ENCODE data around the gene AOPEP.

DNA sequence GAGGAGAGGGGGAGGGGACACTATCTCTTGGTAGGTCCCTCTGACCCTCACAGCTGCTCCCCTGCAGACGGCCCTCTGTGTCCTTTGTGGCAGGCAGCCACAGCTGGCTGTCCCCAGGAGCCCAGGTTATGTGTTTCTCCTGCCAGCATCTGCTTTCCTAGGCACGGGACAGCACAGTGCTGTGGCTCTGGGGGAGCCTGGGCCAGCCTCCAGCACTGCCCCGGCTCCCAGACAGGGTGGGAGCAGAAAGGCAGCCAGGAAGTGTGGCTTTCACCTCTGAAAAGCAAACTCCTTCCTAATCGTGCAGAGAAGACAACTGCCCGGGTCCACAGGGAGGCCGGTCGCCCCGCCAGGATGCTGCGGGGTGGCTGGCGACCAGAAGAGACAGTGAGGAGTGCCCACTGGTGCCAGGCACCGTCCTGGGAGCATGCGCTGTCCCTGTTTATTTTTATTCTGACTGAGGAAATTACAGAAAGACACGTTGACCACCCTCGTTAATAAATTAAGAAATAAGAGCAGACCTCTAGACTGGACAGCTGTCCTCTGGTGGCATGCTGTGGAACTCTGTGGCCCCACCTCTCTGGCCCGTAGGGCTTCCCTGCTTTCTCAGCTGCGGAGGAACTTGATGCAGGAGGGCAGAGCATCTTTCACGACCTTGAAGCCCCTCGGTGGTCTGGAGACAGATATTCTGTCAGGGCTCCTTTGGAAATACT is 350.7 kb downstream of the AOPEP start:
- TF ChIP-seq CTCF (IDR thresholded peaks at IDR 0.05) (no peak), EZH2phosphoT487 (IDR thresholded peaks at IDR 0.05) (no peak), EZH2 (IDR thresholded peaks at IDR 0.05) (no peak)
